Parathyroid adenoma (tissue), 2 donors: ENCODE results near the gene ISY1.
"Not testable (repeated sequence)": the region's sequence is repeated elsewhere in the genome, so short reads cannot be mapped to it uniquely, and the experiment has no call there.

ENCODE experiments used
- H2AFZ ChIP-seq: fragments of 300-600 bp; sonication (generic); one replicate; pipeline ENCODE4 v1.7.0; 2017; ENCODE audit warnings: antibody characterized with exemption, mild to moderate bottlenecking
- H3K27ac ChIP-seq: fragments of 300-600 bp; sonication (generic); one replicate; pipeline ENCODE4 v1.7.0; 2017
- H3K27me3 ChIP-seq: fragments of 300-600 bp; sonication (generic); one replicate; pipeline ENCODE4 v1.7.0; 2017; ENCODE audit warnings: low read length; ENCODE audit not compliant: control insufficient read depth, insufficient read depth
- H3K36me3 ChIP-seq: fragments of 300-600 bp; sonication (generic); one replicate; pipeline ENCODE4 v1.7.0; 2017; ENCODE audit warnings: low read length; ENCODE audit not compliant: control insufficient read depth, insufficient read depth
- H3K4me1 ChIP-seq: fragments of 300-600 bp; sonication (generic); one replicate; pipeline ENCODE4 v1.7.0; 2017; ENCODE audit warnings: control low read depth
- H3K4me2 ChIP-seq: fragments of 300-600 bp; sonication (generic); one replicate; pipeline ENCODE4 v1.7.0; 2017; ENCODE audit warnings: low read length
- H3K4me3 ChIP-seq: fragments of 300-600 bp; sonication (generic); one replicate; pipeline ENCODE4 v1.7.0; 2017; ENCODE audit warnings: low read depth, low read length
- H3K79me2 ChIP-seq: fragments of 300-600 bp; sonication (generic); one replicate; pipeline ENCODE4 v1.7.0; 2017; ENCODE audit warnings: control low read depth
- H3K9ac ChIP-seq: fragments of 300-600 bp; sonication (generic); one replicate; pipeline ENCODE4 v1.7.0; 2017; ENCODE audit warnings: mild to moderate bottlenecking
- H3K9me3 ChIP-seq: fragments of 300-600 bp; sonication (generic); one replicate; pipeline ENCODE4 v1.7.0; 2017; ENCODE audit warnings: low read length; ENCODE audit not compliant: control insufficient read depth
- TF ChIP-seq, protein P1 (sequence below): fragments of 300-600 bp; sonication (generic); IDR thresholded peaks from one replicate; pipeline ENCODE4 v1.7.0; 2017; ENCODE audit warnings: antibody characterized with exemption, mild to moderate bottlenecking
- donor health status: primary hyperparathyroidism.

The ISY1 gene

DNA sequence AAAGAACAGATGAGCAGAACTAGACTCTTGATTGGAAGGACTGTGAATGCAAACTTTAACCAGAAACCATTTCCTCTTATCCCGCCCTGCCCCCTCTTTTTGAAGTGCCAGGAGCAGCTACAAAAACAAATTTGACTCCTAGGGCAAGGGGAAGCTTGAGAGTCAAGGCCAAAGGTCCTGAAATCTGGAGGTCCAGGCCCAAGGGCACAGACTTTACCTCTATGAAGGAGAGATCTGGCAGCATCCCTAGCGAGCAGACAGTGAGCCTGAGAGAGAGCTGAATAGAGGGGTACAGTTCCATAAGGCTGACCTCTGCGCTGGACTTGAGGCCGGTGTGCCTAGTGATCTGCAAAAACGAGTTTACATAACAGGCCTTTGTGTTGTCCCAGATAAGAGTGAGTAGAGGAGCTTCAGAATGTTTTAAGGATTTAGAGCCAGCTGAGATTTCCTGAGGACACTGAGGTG lies 44.3 kb downstream of the ISY1 start:
- H3K4me3 ChIP-seq, result no peak overlapping the region
- H3K4me2 ChIP-seq, result no peak overlapping the region
- no peak overlapping the region for H3K27ac ChIP-seq
- H2AFZ ChIP-seq, result no peak overlapping the region
- no peak overlapping the region for H3K9ac ChIP-seq
- peaks cover 49% of the 10 kb centered on the region for H3K79me2 ChIP-seq
- H3K36me3 ChIP-seq, result no peaks in the 10 kb centered on the region
- H3K27me3 ChIP-seq, result no peaks in the 10 kb centered on the region
- TF ChIP-seq, protein P1, sequence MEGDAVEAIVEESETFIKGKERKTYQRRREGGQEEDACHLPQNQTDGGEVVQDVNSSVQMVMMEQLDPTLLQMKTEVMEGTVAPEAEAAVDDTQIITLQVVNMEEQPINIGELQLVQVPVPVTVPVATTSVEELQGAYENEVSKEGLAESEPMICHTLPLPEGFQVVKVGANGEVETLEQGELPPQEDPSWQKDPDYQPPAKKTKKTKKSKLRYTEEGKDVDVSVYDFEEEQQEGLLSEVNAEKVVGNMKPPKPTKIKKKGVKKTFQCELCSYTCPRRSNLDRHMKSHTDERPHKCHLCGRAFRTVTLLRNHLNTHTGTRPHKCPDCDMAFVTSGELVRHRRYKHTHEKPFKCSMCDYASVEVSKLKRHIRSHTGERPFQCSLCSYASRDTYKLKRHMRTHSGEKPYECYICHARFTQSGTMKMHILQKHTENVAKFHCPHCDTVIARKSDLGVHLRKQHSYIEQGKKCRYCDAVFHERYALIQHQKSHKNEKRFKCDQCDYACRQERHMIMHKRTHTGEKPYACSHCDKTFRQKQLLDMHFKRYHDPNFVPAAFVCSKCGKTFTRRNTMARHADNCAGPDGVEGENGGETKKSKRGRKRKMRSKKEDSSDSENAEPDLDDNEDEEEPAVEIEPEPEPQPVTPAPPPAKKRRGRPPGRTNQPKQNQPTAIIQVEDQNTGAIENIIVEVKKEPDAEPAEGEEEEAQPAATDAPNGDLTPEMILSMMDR, result no peak
- peaks cover 11% of the 10 kb centered on the region for H3K4me1 ChIP-seq
- H3K9me3 ChIP-seq, result no peaks in the 10 kb centered on the region

DNA sequence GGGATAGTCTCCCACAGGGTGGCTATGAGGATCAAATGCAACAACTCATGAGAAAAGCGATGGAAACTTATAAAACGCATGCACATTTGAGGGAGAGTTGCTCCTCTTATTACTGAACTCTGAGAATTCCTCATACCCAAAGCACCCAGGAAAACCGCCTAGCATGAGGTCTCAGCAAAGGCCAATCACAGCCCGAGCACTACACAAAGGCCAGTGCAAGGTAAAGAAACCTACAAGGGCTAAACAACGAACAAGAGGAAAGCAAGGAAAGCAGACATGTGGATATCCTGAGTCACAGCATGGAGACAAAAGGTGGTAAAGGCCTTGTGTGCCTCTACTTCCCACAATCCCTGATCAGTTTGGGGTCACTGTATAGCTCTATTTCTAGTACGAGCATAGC lies 46.4 kb downstream of the ISY1 start:
- no peak overlapping the region for H3K9ac ChIP-seq
- H3K79me2 ChIP-seq, result peaks cover 59% of the 10 kb centered on the region
- H2AFZ ChIP-seq, result no peak overlapping the region
- H3K36me3 ChIP-seq, result no peaks in the 10 kb centered on the region
- no peaks in the 10 kb centered on the region for H3K9me3 ChIP-seq
- TF ChIP-seq, protein P1, result no peak
- H3K27me3 ChIP-seq, result no peaks in the 10 kb centered on the region
- H3K4me2 ChIP-seq, result no peak overlapping the region
- no peak overlapping the region for H3K27ac ChIP-seq
- H3K4me3 ChIP-seq, result no peak overlapping the region
- peaks cover 4% of the 10 kb centered on the region for H3K4me1 ChIP-seq

DNA sequence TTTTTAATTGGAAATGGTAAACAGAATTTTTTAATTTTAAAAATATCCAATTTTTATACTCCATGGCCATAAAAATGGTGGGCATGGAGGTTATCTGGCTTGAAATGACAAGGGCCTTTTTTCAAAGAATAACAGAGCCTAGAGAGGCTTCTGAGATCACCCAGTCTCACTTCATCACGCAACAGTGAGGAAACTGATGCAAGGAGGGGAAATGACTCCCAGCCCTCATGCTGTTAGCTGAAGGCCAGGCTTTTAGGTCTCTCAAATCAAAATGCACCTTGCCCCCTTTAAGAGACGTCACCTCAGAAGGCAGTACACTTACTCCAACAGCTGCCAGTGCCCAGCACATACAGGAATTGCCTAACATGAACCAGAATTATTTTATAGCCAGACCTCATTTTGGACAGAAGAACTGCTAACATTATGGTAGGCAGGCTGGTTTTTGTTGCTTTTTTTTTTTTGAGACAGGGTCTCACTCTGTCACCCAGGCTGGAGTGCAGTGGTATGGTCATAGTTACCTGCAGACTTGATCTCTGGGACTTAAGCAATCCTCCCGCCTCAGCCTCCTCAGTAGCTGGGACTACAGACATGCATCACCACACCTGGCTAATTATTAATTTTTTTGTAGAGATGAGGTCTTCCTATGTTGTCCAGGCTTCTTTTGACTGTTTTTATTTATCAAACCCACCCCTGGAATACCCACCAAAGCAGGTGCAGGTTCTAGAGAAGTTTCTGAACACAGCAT lies 48.4 kb downstream of the ISY1 start:
- TF ChIP-seq, protein P1, result no peak
- H3K79me2 ChIP-seq, result peaks cover 64% of the 10 kb centered on the region
- H3K36me3 ChIP-seq, result no peaks in the 10 kb centered on the region
- no peak overlapping the region for H3K9ac ChIP-seq
- H3K27me3 ChIP-seq, result no peaks in the 10 kb centered on the region
- H2AFZ ChIP-seq, result no peak overlapping the region
- no peaks in the 10 kb centered on the region for H3K4me1 ChIP-seq
- no peak overlapping the region for H3K4me3 ChIP-seq
- no peak overlapping the region for H3K4me2 ChIP-seq
- H3K9me3 ChIP-seq, result no peaks in the 10 kb centered on the region
- H3K27ac ChIP-seq, result no peak overlapping the region

DNA sequence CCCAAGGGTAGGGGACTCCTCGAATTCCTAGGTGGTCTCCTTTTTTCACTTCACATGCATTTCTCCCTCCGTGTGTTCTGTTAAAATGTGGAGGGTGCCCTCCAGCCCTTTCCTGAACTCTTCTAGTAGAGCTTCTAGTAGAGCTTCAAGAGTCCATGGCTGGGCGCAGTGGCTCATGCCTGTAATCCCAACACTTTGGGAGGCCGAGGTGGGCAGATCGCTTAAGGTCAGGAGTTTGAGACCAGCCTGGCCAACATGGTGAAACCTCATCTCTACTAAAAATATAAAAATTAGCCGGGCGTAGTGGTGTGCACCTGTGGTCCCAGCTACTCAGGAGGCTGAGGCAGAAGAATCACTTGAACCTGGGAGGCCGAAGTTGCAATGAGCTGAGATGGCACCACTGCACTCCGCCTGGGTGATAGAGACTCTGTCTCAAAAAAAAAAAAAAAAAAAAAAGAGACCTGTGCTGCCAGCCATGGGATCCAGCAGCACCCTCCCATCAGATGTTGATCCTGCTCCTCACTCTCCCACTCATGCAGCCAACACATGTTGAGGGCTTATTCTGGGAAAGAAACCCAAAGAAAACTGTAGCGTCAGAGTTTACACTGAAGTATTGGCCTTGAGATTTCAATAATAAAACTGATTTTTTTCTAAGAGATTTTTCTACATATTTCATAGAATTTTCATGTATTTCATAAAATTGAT lies 49.6 kb downstream of the ISY1 start:
- H3K27ac ChIP-seq, H3K9me3 ChIP-seq, H3K4me1 ChIP-seq, H2AFZ ChIP-seq, H3K4me2 ChIP-seq, H3K27me3 ChIP-seq, H3K36me3 ChIP-seq, H3K4me3 ChIP-seq, H3K9ac ChIP-seq: not testable (repeated sequence)
- peaks cover 73% of the 10 kb centered on the region for H3K79me2 ChIP-seq

GRCh38 chr3:129107793-129108192 lies 53.1 kb downstream of the ISY1 start:
- Histone ChIP-seq H3K9me3 (no peaks in the 10 kb centered on the region), H3K27ac (no peak overlapping the region), H3K4me1 (no peaks in the 10 kb centered on the region), H2AFZ (no peak overlapping the region), H3K9ac (no peak overlapping the region), H3K79me2 (peaks cover 78% of the 10 kb centered on the region), H3K36me3 (no peaks in the 10 kb centered on the region), H3K4me3 (no peak overlapping the region), H3K4me2 (no peak overlapping the region), H3K27me3 (no peaks in the 10 kb centered on the region)
- TF ChIP-seq, protein P1, result no peak
